ENCODE data around the gene S100Z.
"Not testable (repeated sequence)": the region's sequence is repeated elsewhere in the genome, so short reads cannot be mapped to it uniquely, and the experiment has no call there.

- TF ChIP-seq CTCF, POLR2A (IDR thresholded peaks at IDR 0.05): not testable (repeated sequence)
Measured at GRCh38 chr5:76812209-76812608, 37.6 kb upstream of the S100Z start.
